IMR-90 (cell line): Measurements from ENCODE around the gene CIROP. TPM values are rescaled to one million over a fixed set of nuclear protein-coding genes. Genes with fewer than 3 reads are reported as not detected.

Experiments used
- ATAC-seq: fragments of 200-7000 bp; cut with Tn5 transposase; 2 replicates; pipeline ENCODE4 v1.9.1; 2020; ENCODE audit warnings: low read depth, mild to moderate bottlenecking, moderate library complexity
- BruUV-seq: library from RNA; stranded (reverse); fragments of 400-500 nt; replicated peaks from 2 replicates; lab custom pipeline; 2021; lab: Mats Ljungman, UMichigan
- CTCF ChIA-PET: fragments of 300-600 bp; formaldehyde crosslinking; extraction: SDS; loops from one replicate; lab custom pipeline; 2021; ENCODE audit warnings: antibody characterized with exemption; lab: Yijun Ruan, JAX
- POLR2A ChIA-PET: fragments of 300-600 bp; sonication (Branson Sonifier 250); formaldehyde crosslinking; loops from one replicate; lab custom pipeline; 2022; ENCODE audit warnings: antibody characterized with exemption; ENCODE audit not compliant: unreplicated experiment; lab: Charles Lee
- DNase-seq: peaks from one replicate; pipeline ENCODE4 v3.0.0; 2013
- H2AFZ ChIP-seq: replicated peaks from 2 replicates; pipeline ENCODE3; 2013; ENCODE audit warnings: low read length, mild to moderate bottlenecking; ENCODE audit not compliant: poor library complexity
- H2AK5ac ChIP-seq: 2 replicates; pipeline ENCODE4 v1.6.1; 2013; ENCODE audit warnings: low read depth, low read length, inconsistent platforms
- H2AK9ac ChIP-seq: replicated peaks from 2 replicates; pipeline ENCODE3; 2013; ENCODE audit warnings: mild to moderate bottlenecking, low read depth, low read length, moderate library complexity; ENCODE audit not compliant: poor library complexity
- H2BK120ac ChIP-seq: 2 replicates; pipeline ENCODE4 v1.6.1; 2013; ENCODE audit warnings: low read depth, low read length, inconsistent platforms
- H2BK15ac ChIP-seq: 3 replicates; pipeline ENCODE4 v1.6.1; 2013; ENCODE audit warnings: low read depth, low read length, inconsistent platforms
- H2BK20ac ChIP-seq: 2 replicates; pipeline ENCODE4 v1.6.1; 2013; ENCODE audit warnings: low read depth, mild to moderate bottlenecking, inconsistent platforms, low read length, moderate library complexity
- H2BK5ac ChIP-seq: 2 replicates; pipeline ENCODE4 v1.6.1; 2013; ENCODE audit warnings: mild to moderate bottlenecking, low read depth, low read length, inconsistent platforms; ENCODE audit not compliant: poor library complexity, severe bottlenecking
- H3K14ac ChIP-seq: replicated peaks from 2 replicates; pipeline ENCODE4 v1.6.1; 2013; ENCODE audit warnings: low read depth, low read length, inconsistent platforms
- H3K18ac ChIP-seq: 2 replicates; pipeline ENCODE4 v1.6.1; 2013; ENCODE audit warnings: low read depth, low read length, control low read depth
- H3K23ac ChIP-seq: 2 replicates; pipeline ENCODE4 v1.6.1; 2013; ENCODE audit warnings: low read depth, low read length, inconsistent platforms
- H3K27ac ChIP-seq: 2 replicates; pipeline ENCODE4 v1.5.1; 2013; ENCODE audit warnings: mild to moderate bottlenecking, control low read depth, low read length; ENCODE audit not compliant: insufficient read depth
- H3K27me3 ChIP-seq: 2 replicates; pipeline ENCODE4 v1.6.1; 2013; ENCODE audit warnings: low read length; ENCODE audit not compliant: control insufficient read depth, insufficient read depth
- H3K36me3 ChIP-seq: 2 replicates; pipeline ENCODE4 v1.6.1; 2013; ENCODE audit warnings: low read length, mixed read lengths; ENCODE audit not compliant: control insufficient read depth, insufficient read depth
- H3K4ac ChIP-seq: 2 replicates; pipeline ENCODE4 v1.6.1; 2013; ENCODE audit warnings: low read depth, low read length, inconsistent platforms
- H3K4me1 ChIP-seq: 2 replicates; pipeline ENCODE4 v1.6.1; 2013; ENCODE audit warnings: low read length, mixed read lengths; ENCODE audit not compliant: control insufficient read depth, insufficient read depth
- H3K4me2 ChIP-seq: 2 replicates; pipeline ENCODE4 v1.6.1; 2013; ENCODE audit warnings: low read depth, mild to moderate bottlenecking, control low read depth, low read length, moderate library complexity
- H3K4me3 ChIP-seq: 2 replicates; pipeline ENCODE4 v1.5.1; 2013; ENCODE audit warnings: low read depth, mild to moderate bottlenecking, control low read depth, low read length, moderate library complexity; ENCODE audit not compliant: insufficient read depth
- H3K56ac ChIP-seq: 2 replicates; pipeline ENCODE4 v1.6.1; 2013; ENCODE audit warnings: low read length, inconsistent platforms; ENCODE audit not compliant: insufficient read depth; ENCODE audit errors: extremely low read depth
- H3K79me1 ChIP-seq, 2 experiments: 2 replicates each; pipeline ENCODE4 v1.6.1; 2013; ENCODE audit warnings: low read length in 2 of 2, inconsistent platforms in 1 of 2, low read depth in 1 of 2
- H3K9ac ChIP-seq: 2 replicates; pipeline ENCODE4 v1.6.1; 2013; ENCODE audit warnings: low read depth, low read length, control low read depth
- H3K9me1 ChIP-seq: 2 replicates; pipeline ENCODE4 v1.6.1; 2013; ENCODE audit warnings: low read length, inconsistent platforms; ENCODE audit not compliant: insufficient read depth
- H3K9me3 ChIP-seq: 2 replicates; pipeline ENCODE4 v1.6.1; 2013; ENCODE audit warnings: low read length; ENCODE audit not compliant: control insufficient read depth, insufficient read depth
- H4K20me1 ChIP-seq: 2 replicates; pipeline ENCODE4 v1.6.1; 2013; ENCODE audit warnings: low read length, inconsistent platforms; ENCODE audit not compliant: insufficient read depth
- H4K5ac ChIP-seq: 2 replicates; pipeline ENCODE4 v1.6.1; 2013; ENCODE audit warnings: mild to moderate bottlenecking, low read depth, low read length, control low read depth
- H4K8ac ChIP-seq, 2 experiments: 2 replicates each; pipeline ENCODE4 v1.6.1; 2013; ENCODE audit warnings: low read depth in 2 of 2, low read length in 2 of 2, control low read depth in 1 of 2, inconsistent platforms in 1 of 2
- H4K91ac ChIP-seq: 2 replicates; pipeline ENCODE4 v1.6.1; 2013; ENCODE audit warnings: low read depth, low read length, inconsistent platforms; ENCODE audit not compliant: insufficient read depth
- CTCF ChIP-seq: conservative IDR thresholded peaks from 2 replicates; pipeline ENCODE4 v1.5.1; 2012; ENCODE audit warnings: mild to moderate bottlenecking, low read depth, low read length, improper control_type of control experiment
- POLR2A ChIP-seq: IDR thresholded peaks from 2 replicates; pipeline ENCODE4 v1.6.1; 2012; ENCODE audit warnings: mild to moderate bottlenecking, low read depth, low read length
- WGBS, 2 experiments: methylation state at CpG; one replicate each; pipeline versions ENCODE4 v1.1.5 to v1.1.7; 2013; ENCODE audit warnings: missing lambda C conversion rate in 2 of 2; ENCODE audit not compliant: insufficient read length in 1 of 2; ENCODE audit errors: extremely low coverage in 2 of 2; 5-methylcytosine and 5-hydroxymethylcytosine counted together
- dilution Hi-C: fragments of 300-500 bp; cut with HindIII; formaldehyde crosslinking; loops from one replicate; pipeline ENCODE4 v1.14.3; 2018; ENCODE audit warnings: low sequenced_read_pairs; ENCODE audit not compliant: unreplicated experiment
- in situ Hi-C: fragments of 300-500 bp; cut with MboI; formaldehyde crosslinking; loops from 3 replicates; pipeline ENCODE4 v1.14.3; 2019; ENCODE audit warnings: low sequenced_read_pairs, inconsistent platforms, mixed read lengths
- intact Hi-C: fragments of 100-400 bp; cut with micrococcal nuclease; formaldehyde crosslinking; loops from 2 replicates; pipeline ENCODE4 v1.10.0; 2022
- polyA plus RNA-seq, 3 experiments: library from polyadenylated mRNA; depleted of rRNA; stranded (reverse); fragments of >200 nt; gene quantifications; 2 replicates each; pipeline ENCODE4 v1.2.3, GENCODE V29; 2012; ENCODE audit warnings: low replicate concordance in 1 of 3
- total RNA-seq: library from RNA; depleted of rRNA; stranded (reverse); fragments of >200 nt; gene quantifications from 2 replicates; pipeline ENCODE4 v1.2.3, GENCODE V29; 2012

Gene CIROP
- total and polyA plus RNA-seq, 2 of the 4 experiments (the other 2 are of a cell fraction), result 0.31 to 0.36 TPM

GRCh38 chr14:23095196-23096108 lies 9.3 kb downstream of the CIROP start, which contains the start of gene C14orf119:
Gene C14orf119, plus strand, starts transcription at chr14:23095505. Its CDS starts 2,154 bp downstream, at chr14:23097659.
- ChIA-PET POLR2A (interaction anchor here (0.5 to 1.2 kb wide), 11 partner anchors 15 to 221 kb away, joined by 3 to 9 read pairs (median 4); no protein-coding TSS in a partner anchor), CTCF (interaction anchor here (0.6 to 3.5 kb wide), 11 partner anchors 11 to 92 kb away, joined by 3 to 19 read pairs (median 5); no protein-coding TSS in a partner anchor)
- peak within 1 kb of the TSS; percentile 99 for H3K4me2 ChIP-seq
- H3K27me3 ChIP-seq, result no peaks in the 10 kb centered on the region
- intact Hi-C loops, result loop anchor here (2.0 kb wide), 1 partner anchor 17 kb away; no protein-coding TSS in a partner anchor
- in situ Hi-C loops, result loop anchor here (25.0 kb wide), 1 partner anchor 1042 kb away; the partner anchor contains the start of genes EMC9, FITM1, PSME1 and PSME2
- 1% methylated on average over 20 of the region's 46 CpGs; no CpG with 5 or more reads in 1 of the 2 experiments for WGBS, 2 experiments
- peaks cover 14% of the 10 kb centered on the region for H3K36me3 ChIP-seq
- peak within 1 kb of the TSS; percentile 67 for H3K4me3 ChIP-seq
- peak within 1 kb of the TSS; percentile 97 for H3K9ac ChIP-seq
- DNase-seq, result peak; percentile 99
- peak within 1 kb of the TSS; percentile 97 for H3K27ac ChIP-seq
- peak; percentile 91 for ATAC-seq
- H3K79me1 ChIP-seq, result peaks cover 17 to 64% of the 10 kb centered on the region in 2 experiments; a peak in 3 of 4 replicates
- no peaks in the 10 kb centered on the region for H3K9me3 ChIP-seq
- H2AFZ ChIP-seq, result peak within 1 kb of the TSS; percentile 94
- H2BK15ac ChIP-seq, result peak within 1 kb of the TSS; percentile 71; the same call in 1 of the 3 replicates
- peak; percentile 91; the same call in 1 of the 2 replicates for TF ChIP-seq POLR2A
- TF ChIP-seq CTCF, result no peak
- peak within 1 kb of the TSS; percentile 96 for H4K91ac ChIP-seq
- peak within 1 kb of the TSS; percentile 95 for H2BK5ac ChIP-seq
- peaks cover 11% of the 10 kb centered on the region for H3K9me1 ChIP-seq
- peaks cover 50% of the 10 kb centered on the region; the same call in 1 of the 2 replicates for H4K20me1 ChIP-seq
- BruUV-seq, result TSS peak; percentile 46
- H3K56ac ChIP-seq, result peak within 1 kb of the TSS; percentile 94
- peaks cover 3% of the 10 kb centered on the region; the same call in 1 of the 2 replicates for H3K4me1 ChIP-seq
- peak within 1 kb of the TSS; percentile 79 for H2BK120ac ChIP-seq
- H4K5ac ChIP-seq, result peak within 1 kb of the TSS; percentile 83
- peak within 1 kb of the TSS; percentile 82 for H3K18ac ChIP-seq
- H2AK9ac ChIP-seq, result peak within 1 kb of the TSS; percentile 92
- peak within 1 kb of the TSS; percentile 95 for H3K23ac ChIP-seq
- H3K4ac ChIP-seq, result peak within 1 kb of the TSS; percentile 98
- dilution Hi-C loops, result no loop called here
- peak within 1 kb of the TSS; percentile 88 to 98 for H4K8ac ChIP-seq
- H2BK20ac ChIP-seq, result peak within 1 kb of the TSS; percentile 49; the same call in 1 of the 2 replicates
- H3K14ac ChIP-seq, result peak within 1 kb of the TSS; percentile 98
- peak within 1 kb of the TSS; percentile 94 for H2AK5ac ChIP-seq
